AG04450 (cell line): ENCODE measurements around the gene KIF5C. TPM values are rescaled to one million over a fixed set of nuclear protein-coding genes. Genes with fewer than 3 reads are reported as not detected.

Experiments used
- CTCF ChIA-PET: fragments of 300-600, 350-600 bp; formaldehyde crosslinking; extraction: SDS; loops from one replicate; lab custom pipeline; 2022; ENCODE audit warnings: antibody characterized with exemption, inconsistent platforms; lab: Charles Lee
- POLR2A ChIA-PET: fragments of 350-600 bp; formaldehyde crosslinking; extraction: SDS; loops from one replicate; lab custom pipeline; 2021; ENCODE audit warnings: antibody characterized with exemption, inconsistent platforms; lab: Yijun Ruan, JAX
- DNase-seq: peaks from one replicate; pipeline ENCODE4 v3.0.0-alpha.2; 2011; ENCODE audit warnings: low read depth, low spot score
- H3K27ac ChIP-seq: one replicate; pipeline ENCODE4 v1.5.1; 2012; ENCODE audit warnings: low read depth, low read length, control low read depth
- H3K27me3 ChIP-seq: one replicate; pipeline ENCODE4 v1.6.0; 2012; ENCODE audit warnings: low read length; ENCODE audit not compliant: control insufficient read depth, insufficient read depth
- H3K4me3 ChIP-seq: 2 replicates; pipeline ENCODE4 v1.5.1; 2011; ENCODE audit warnings: mild to moderate bottlenecking, low read depth, low read length, control low read depth
- H3K9me3 ChIP-seq: 2 replicates; pipeline ENCODE4 v1.5.1; 2012; ENCODE audit warnings: low read length; ENCODE audit not compliant: control insufficient read depth, insufficient read depth
- CTCF ChIP-seq: IDR thresholded peaks from 2 replicates; pipeline ENCODE4 v1.5.1; 2011; ENCODE audit warnings: low read depth, low read length, control low read depth, inconsistent platforms
- polyA plus RNA-seq: library from polyadenylated mRNA; depleted of rRNA; stranded (reverse); fragments of >200 nt; gene quantifications from 2 replicates; pipeline ENCODE4 v1.2.3, GENCODE V29; 2011

The KIF5C gene
- polyA plus RNA-seq, 1 experiment, result 0.12 TPM

GRCh38 chr2:149031396-149031795 lies 156.4 kb downstream of the KIF5C start:
- H3K27ac ChIP-seq, result no peak overlapping the region
- H3K9me3 ChIP-seq, result no peaks in the 10 kb centered on the region
- CTCF ChIA-PET, result interaction anchor here (1.1 to 2.9 kb wide), 2 partner anchors 14 to 530 kb away, joined by 4 to 19 read pairs; no protein-coding TSS in a partner anchor
- H3K27me3 ChIP-seq, result peaks cover 10% of the 10 kb centered on the region
- POLR2A ChIA-PET, result no interaction called here
- no peak overlapping the region for H3K4me3 ChIP-seq
- DNase-seq, result no peak
- no peak for TF ChIP-seq CTCF

- Histone ChIP-seq H3K27me3 (peaks cover 24% of the 10 kb centered on the region), H3K9me3 (no peaks in the 10 kb centered on the region), H3K27ac (no peak overlapping the region), H3K4me3 (no peak overlapping the region)
- no peak for DNase-seq
- ChIA-PET CTCF (interaction anchor here (0.9 to 1.1 kb wide), 2 partner anchors 12 to 16 kb away, joined by 3 to 4 read pairs; no protein-coding TSS in a partner anchor), POLR2A (no interaction called here)
- no peak for TF ChIP-seq CTCF
Observed at GRCh38 chr2:149033716-149034115, 158.7 kb downstream of the KIF5C start.

- no peak for DNase-seq
- ChIA-PET CTCF (interaction anchor here (1.1 kb wide), 1 partner anchor 16 kb away, joined by 4 read pairs; no protein-coding TSS in a partner anchor), POLR2A (no interaction called here)
- no peak overlapping the region for H3K27ac ChIP-seq
- no peak for TF ChIP-seq CTCF
- H3K27me3 ChIP-seq, result peaks cover 28% of the 10 kb centered on the region
- no peaks in the 10 kb centered on the region for H3K9me3 ChIP-seq
- no peak overlapping the region for H3K4me3 ChIP-seq
Observed at GRCh38 chr2:149034406-149034805, 159.4 kb downstream of the KIF5C start.

GRCh38 chr2:149036507-149037293 lies 161.7 kb downstream of the KIF5C start:
- POLR2A ChIA-PET, result no interaction called here

More at GRCh38 chr2:149036507-149037293, 161.7 kb downstream of the KIF5C start:
- no peaks in the 10 kb centered on the region for H3K9me3 ChIP-seq
- no peak overlapping the region for H3K27ac ChIP-seq
- DNase-seq, result no peak
- CTCF ChIA-PET, result no interaction called here
- no peak for TF ChIP-seq CTCF
- no peak overlapping the region for H3K4me3 ChIP-seq
- H3K27me3 ChIP-seq, result peaks cover 26% of the 10 kb centered on the region
